ENCODE results near the gene RYR1.

Gene RYR1

GRCh38 chr19:38433268-38433733, at the start of gene RYR1:
Gene RYR1 (plus strand): TSS chr19:38433691. CDS start chr19:38433830, 139 bp downstream.
- DNase-seq: peak; percentile 50

- DNase-seq: no peak
Measured at GRCh38 chr19:38383743-38384142, 49.7 kb upstream of the RYR1 start.

GRCh38 chr19:38384209-38385027, 49.1 kb upstream of the RYR1 start:
- no peak for DNase-seq

- no peak for DNase-seq
Measured at GRCh38 chr19:38385057-38385803, 48.3 kb upstream of the RYR1 start.

- no peak for DNase-seq
Measured at GRCh38 chr19:38385804-38386257, 47.7 kb upstream of the RYR1 start.

- DNase-seq: no peak
Measured at GRCh38 chr19:38386300-38386970, 47.1 kb upstream of the RYR1 start.

GRCh38 chr19:38386971-38387549, 46.4 kb upstream of the RYR1 start:
- DNase-seq: peak; percentile 14

- peak; percentile 78 for DNase-seq
Measured at GRCh38 chr19:38387550-38388348, 45.7 kb upstream of the RYR1 start, which contains the start of gene GGN. Gene GGN (minus strand): TSS chr19:38388034. CDS start chr19:38387261, 773 bp downstream.

GRCh38 chr19:38388349-38389100, 45.0 kb upstream of the RYR1 start, which contains the start of gene SPRED3:
Gene SPRED3 (plus strand): TSS chr19:38388697. CDS start chr19:38390303, 1,606 bp downstream.
- no peak for DNase-seq

- no peak for DNase-seq
Measured at GRCh38 chr19:38389101-38389925, 44.2 kb upstream of the RYR1 start.

- DNase-seq: no peak
Measured at GRCh38 chr19:38389957-38390924, 43.2 kb upstream of the RYR1 start.

- DNase-seq: no peak
Measured at GRCh38 chr19:38391911-38392464, 41.5 kb upstream of the RYR1 start.

GRCh38 chr19:38392707-38393308, 40.7 kb upstream of the RYR1 start:
- no peak for DNase-seq

GRCh38 chr19:38394488-38394887, 39.0 kb upstream of the RYR1 start:
- DNase-seq: peak; percentile 77

- DNase-seq: peak; percentile 15
Measured at GRCh38 chr19:38395381-38396114, 37.9 kb upstream of the RYR1 start.

- DNase-seq: no peak
Measured at GRCh38 chr19:38399081-38399480, 34.4 kb upstream of the RYR1 start.

- no peak for DNase-seq
Measured at GRCh38 chr19:38399537-38399936, 34.0 kb upstream of the RYR1 start.
